Left lung (tissue), 10 donors: Measurements from ENCODE around the gene ZNF511. TPM values are rescaled to one million over a fixed set of nuclear protein-coding genes. Genes with fewer than 3 reads are reported as not detected.

ENCODE experiments used
- ATAC-seq: fragments of 200-7000 bp; cut with Tn5 transposase; one replicate; pipeline ENCODE4 v1.9.1; 2020; ENCODE audit warnings: moderate library complexity
- DNase-seq, 4 donors: peaks; one replicate each; pipeline ENCODE4 v3.0.0-alpha.2; 2013 to 2020
- H3K27ac ChIP-seq, 2 donors: fragments of 200-600 bp; sonication (generic) in 1 of 2; one replicate each; pipeline versions ENCODE4 v1.5.0 to v1.8.0; 2020 to 2021
- H3K27me3 ChIP-seq, 2 donors: fragments of 200-600 bp; sonication (generic) in 1 of 2; one replicate each; pipeline versions ENCODE4 v1.5.0 to v1.8.0; 2020 to 2021
- H3K36me3 ChIP-seq, 2 donors: fragments of 200-600 bp; sonication (generic) in 1 of 2; one replicate each; pipeline versions ENCODE4 v1.5.0 to v1.8.0; 2020 to 2021
- H3K4me1 ChIP-seq, 2 donors: fragments of 200-600 bp; one replicate each; pipeline ENCODE4 v1.8.0; 2021
- H3K4me3 ChIP-seq, 2 donors: fragments of 200-600 bp; sonication (generic) in 1 of 2; one replicate each; pipeline versions ENCODE4 v1.5.0 to v1.8.0; 2020 to 2021; ENCODE audit warnings: mild to moderate bottlenecking in 1 of 2
- H3K9me3 ChIP-seq, 2 donors: fragments of 200-600 bp; sonication (generic) in 1 of 2; one replicate each; pipeline versions ENCODE4 v1.5.0 to v1.8.0; 2020 to 2021
- CTCF ChIP-seq, 2 donors: fragments of 200-600 bp; sonication (generic) in 1 of 2; IDR thresholded peaks; one replicate each; pipeline versions ENCODE4 v1.5.0 to v1.8.0; 2021; ENCODE audit warnings: antibody characterized with exemption in 2 of 2
- intact Hi-C, 2 donors: fragments of 100-400 bp; cut with DNase I; formaldehyde crosslinking; loops; one replicate each; pipeline versions ENCODE4 v1.11.2 to v1.14.2; 2022
- polyA plus RNA-seq, 6 donors: library from polyadenylated mRNA; unstranded; fragments of 120-200 nt; gene quantifications; one replicate each; pipeline ENCODE4 v1.2.1, GENCODE V29; 2013; ENCODE audit not compliant: insufficient read length in 6 of 6
- total RNA-seq, 2 donors: library from RNA; stranded (reverse); fragmentation: NEBNext Ultra II Directional; extraction: Animal tissue kit (Norgen Biotek cat#: 25700); gene quantifications; one replicate each; pipeline ENCODE4 v1.2.1, GENCODE V29; 2021
- donor health status: DM: no; HTN: yes; CAD: no.
- donor health status: DM: no; HTN: no; CAD: no.

The ZNF511 gene
- total and polyA plus RNA-seq, 8 donors: 34.3 to 48.5 (median 42.3) TPM

GRCh38 chr10:133324198-133324792 lies 15.6 kb downstream of the ZNF511 start:
- ATAC-seq (peak; percentile 73), DNase-seq (peak in 3 of 4 donors; percentile 34 to 82 (median 49))
- Histone ChIP-seq H3K27ac (no peak overlapping the region), H3K4me1 (peaks cover 4 to 16% of the 10 kb centered on the region in 2 donors), H3K9me3 (no peaks in the 10 kb centered on the region), H3K4me3 (no peak overlapping the region), H3K27me3 (peaks cover 44 to 83% of the 10 kb centered on the region in 2 donors), H3K36me3 (no peaks in the 10 kb centered on the region)
- no peak for TF ChIP-seq CTCF (IDR thresholded peaks at IDR 0.05)
- intact Hi-C loops: no loop called here

GRCh38 chr10:133324857-133325260 lies 16.1 kb downstream of the ZNF511 start:
- Histone ChIP-seq H3K36me3 (no peaks in the 10 kb centered on the region), H3K4me1 (peaks cover 4 to 21% of the 10 kb centered on the region in 2 donors), H3K9me3 (no peaks in the 10 kb centered on the region), H3K27me3 (peaks cover 44 to 83% of the 10 kb centered on the region in 2 donors), H3K4me3 (no peak overlapping the region), H3K27ac (no peak overlapping the region)
- ATAC-seq: no peak
- DNase-seq: peak in 1 of 4 donors; percentile 68
- intact Hi-C loops: no loop called here
- no peak for TF ChIP-seq CTCF (IDR thresholded peaks at IDR 0.05)

GRCh38 chr10:133325440-133326222 lies 16.9 kb downstream of the ZNF511 start:
- no peak for TF ChIP-seq CTCF (IDR thresholded peaks at IDR 0.05)
- Histone ChIP-seq H3K36me3 (no peaks in the 10 kb centered on the region), H3K4me1 (peaks cover 4 to 24% of the 10 kb centered on the region in 2 donors), H3K27ac (no peak overlapping the region), H3K27me3 (peaks cover 44 to 80% of the 10 kb centered on the region in 2 donors), H3K4me3 (peak overlapping the region in 1 of 2 donors; percentile 22), H3K9me3 (no peaks in the 10 kb centered on the region)
- intact Hi-C loops: no loop called here
- DNase-seq (peak in 1 of 4 donors; percentile 69), ATAC-seq (no peak)

GRCh38 chr10:133326223-133326551 lies 17.5 kb downstream of the ZNF511 start:
- no peaks in the 10 kb centered on the region for H3K9me3 ChIP-seq
- no peak overlapping the region for H3K27ac ChIP-seq
- H3K4me1 ChIP-seq: peaks cover 4 to 24% of the 10 kb centered on the region in 2 donors
- no peaks in the 10 kb centered on the region for H3K36me3 ChIP-seq
- peaks cover 44 to 81% of the 10 kb centered on the region in 2 donors for H3K27me3 ChIP-seq
- DNase-seq (no peak), ATAC-seq (no peak)
- intact Hi-C loops: no loop called here
- no peak overlapping the region for H3K4me3 ChIP-seq
- TF ChIP-seq CTCF (IDR thresholded peaks at IDR 0.05): no peak
